Cerebellar nuclear complex (tissue), 1 donor: ENCODE measurements around the gene SGSM2.

Source experiments
- DNase-seq, 2 experiments: peaks; one replicate each; lab custom pipeline; 2025; lab: John Stamatoyannopoulos, UW

SGSM2 gene

GRCh38 chr17:2336215-2336851 is 968 bp upstream of the SGSM2 start, which contains the start of gene TSR1:
Gene TSR1 (minus strand): TSS chr17:2336457. CDS start chr17:2336427, 30 bp downstream.
- DNase-seq, result peak; percentile 30 to 76

GRCh38 chr17:2337544-2338314 is 428 bp downstream of the SGSM2 start:
- DNase-seq, result no peak

- DNase-seq, result no peak
These were observed 985 bp downstream of the SGSM2 start for GRCh38 chr17:2338315-2338657.

DNA sequence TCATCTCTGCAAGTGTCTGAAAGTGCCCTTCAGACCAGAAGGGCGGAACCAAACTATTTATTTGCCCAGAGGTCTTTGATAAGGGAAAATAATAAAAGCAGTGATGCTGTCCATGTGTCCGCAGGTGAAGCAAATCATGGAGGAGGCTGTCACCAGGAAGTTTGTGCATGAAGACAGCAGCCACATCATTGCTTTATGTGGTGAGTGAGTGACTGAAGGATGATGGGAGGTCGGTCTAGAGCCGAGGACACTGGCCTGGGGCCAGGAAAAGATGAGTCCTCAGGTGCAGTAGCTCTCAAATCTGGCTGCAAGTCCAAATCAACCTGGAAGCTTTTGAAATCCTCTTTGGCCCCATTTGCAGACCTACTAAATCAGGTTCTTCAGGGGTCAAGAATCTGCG is 6.1 kb downstream of the SGSM2 start:
- no peak for DNase-seq

GRCh38 chr17:2344528-2344927 is 7.2 kb downstream of the SGSM2 start:
- DNase-seq, result no peak

DNA sequence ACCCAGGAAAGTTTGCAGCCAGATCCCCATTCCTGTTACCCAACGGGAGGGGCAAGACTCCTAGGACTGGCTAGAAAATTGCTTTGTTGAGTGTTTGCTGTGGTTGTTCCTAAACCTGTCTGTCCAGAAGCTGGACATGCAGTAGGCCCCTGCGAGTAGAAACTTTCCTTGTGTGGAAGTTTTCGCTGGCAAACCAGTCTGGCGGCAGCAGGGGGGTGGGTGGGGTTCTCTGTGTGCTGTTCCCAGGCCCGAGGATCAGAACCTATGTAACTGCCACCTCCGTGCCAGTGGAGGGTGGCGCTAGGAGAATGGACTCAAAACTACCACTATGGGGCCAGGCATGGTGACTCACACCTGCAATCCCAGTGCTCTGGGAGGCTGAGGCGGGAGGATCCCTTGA is 9.2 kb downstream of the SGSM2 start:
- no peak for DNase-seq

DNA sequence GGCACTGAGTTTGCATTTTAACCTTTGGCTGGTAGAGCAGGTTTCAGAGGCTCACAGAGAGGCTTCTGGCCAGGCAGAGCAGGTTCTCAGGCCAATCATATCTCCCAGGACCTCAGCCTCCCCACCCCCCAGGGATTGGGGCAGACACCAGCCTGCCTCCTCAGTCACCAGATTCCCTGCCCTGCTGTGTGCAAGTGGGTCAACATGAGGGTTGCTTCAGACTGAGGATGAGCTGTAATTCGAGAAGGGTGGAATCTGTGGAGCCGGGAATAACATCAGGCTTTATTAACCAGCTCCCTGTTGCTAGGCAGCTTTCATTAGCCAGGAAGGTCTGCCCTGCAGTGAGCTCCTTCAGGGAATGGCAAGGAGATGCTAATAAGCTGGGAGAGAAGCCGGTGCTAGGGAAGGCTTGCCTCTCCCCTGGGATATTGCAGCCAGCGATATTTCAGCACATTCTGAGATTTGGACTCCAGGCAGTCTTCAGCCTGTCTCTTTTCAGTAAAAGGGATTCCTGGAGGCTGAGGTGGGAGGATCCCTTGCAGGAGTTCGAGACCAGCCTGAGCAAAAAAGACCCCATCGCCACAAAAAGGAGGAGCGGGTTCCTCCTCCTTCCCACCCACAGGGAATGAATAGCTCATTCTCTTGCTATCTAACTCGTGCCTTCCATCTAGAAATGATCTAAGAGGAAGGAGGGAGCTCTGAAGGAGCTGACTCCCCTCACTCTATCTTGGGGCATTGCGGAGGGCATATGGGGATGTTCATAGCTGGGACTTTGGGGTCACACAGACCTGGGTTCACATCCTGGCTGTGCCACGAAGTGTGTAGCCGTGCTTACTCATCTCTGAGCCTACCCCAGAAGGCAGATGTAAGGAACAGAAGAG is 10.7 kb downstream of the SGSM2 start:
- no peak for DNase-seq

GRCh38 chr17:2351269-2351668 is 14.0 kb downstream of the SGSM2 start:
- DNase-seq, result no peak

DNA sequence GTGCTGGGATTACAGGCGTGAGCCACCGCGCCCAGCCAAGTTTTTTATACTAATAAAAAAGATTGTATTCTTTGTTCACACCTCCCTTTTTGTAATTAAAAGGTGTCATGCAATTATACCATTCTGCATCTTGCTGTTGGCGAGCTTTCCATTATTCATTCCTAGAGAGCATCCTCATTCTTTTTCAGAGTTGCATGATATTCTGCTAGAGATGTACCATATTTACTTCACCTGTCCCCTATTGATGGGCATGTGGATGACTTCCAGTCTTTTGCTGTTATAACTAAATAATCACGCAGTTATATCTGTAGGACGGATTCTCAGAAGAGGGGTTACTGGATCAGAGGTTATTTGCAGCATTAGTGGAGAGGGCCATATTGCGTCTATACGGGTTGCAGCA is 17.0 kb downstream of the SGSM2 start:
- DNase-seq, result no peak

GRCh38 chr17:2357237-2357636 is 19.9 kb downstream of the SGSM2 start:
- no peak for DNase-seq

GRCh38 chr17:2357931-2358434 is 20.7 kb downstream of the SGSM2 start:
- DNase-seq, result no peak

DNA sequence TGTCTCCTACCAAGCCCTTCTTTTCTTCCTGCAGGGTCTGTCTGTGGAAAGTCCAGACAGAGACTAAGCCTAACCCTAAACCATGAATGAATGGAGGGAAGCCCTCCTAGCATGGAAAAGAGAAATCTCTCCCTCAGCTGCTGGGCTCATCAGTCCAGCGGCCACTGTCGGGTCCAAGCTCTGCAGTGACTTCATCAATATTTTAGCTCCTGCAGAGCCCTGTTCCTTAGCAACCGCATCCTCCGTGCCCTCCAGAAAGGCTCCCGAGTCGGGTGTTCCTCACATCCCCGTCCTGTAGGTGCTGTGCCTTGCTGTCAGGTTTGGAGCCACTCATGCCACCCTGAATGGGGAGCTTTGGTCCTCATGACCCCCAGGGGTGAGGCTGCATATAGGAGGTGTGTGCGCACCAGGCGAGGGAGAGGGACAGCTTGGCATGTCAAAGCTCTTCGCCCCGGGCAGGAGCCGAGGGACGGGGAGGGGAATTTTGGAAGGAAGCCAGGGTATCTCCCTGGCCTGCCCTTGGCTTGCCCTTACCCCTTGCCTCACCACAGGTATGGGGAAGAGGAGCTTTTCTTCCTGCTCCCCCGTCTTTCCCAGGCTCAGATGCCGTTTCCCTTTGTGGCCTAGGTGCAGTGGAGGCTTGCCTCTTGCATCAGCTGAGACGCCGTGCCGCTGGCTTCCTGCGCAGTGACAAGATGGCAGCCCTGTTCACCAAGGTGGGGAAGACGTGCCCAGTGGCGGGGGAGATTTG is 23.9 kb downstream of the SGSM2 start:
- DNase-seq, result no peak

GRCh38 chr17:2362016-2362415 is 24.7 kb downstream of the SGSM2 start:
- DNase-seq, result no peak

GRCh38 chr17:2362416-2362815 is 25.1 kb downstream of the SGSM2 start:
- no peak for DNase-seq

DNA sequence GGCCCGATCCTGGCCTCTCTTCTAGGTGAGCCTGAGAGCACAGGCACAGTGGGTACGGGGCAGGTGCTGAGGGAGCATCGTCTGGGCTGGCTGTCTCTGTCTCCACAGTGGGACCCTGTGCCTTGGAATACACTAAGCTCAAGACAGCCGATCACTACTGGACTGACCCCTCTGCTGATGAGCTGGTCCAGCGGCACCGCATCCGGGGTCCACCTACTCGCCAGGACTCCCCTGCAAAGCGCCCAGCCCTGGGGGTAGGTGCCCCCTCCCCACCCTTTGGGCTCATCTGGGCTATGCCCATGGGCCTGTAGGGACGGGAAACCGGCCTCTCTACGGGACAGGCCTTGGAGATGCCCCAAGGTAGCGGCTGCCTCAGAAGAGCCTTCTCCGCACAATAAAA is 25.6 kb downstream of the SGSM2 start:
- DNase-seq, result no peak

DNA sequence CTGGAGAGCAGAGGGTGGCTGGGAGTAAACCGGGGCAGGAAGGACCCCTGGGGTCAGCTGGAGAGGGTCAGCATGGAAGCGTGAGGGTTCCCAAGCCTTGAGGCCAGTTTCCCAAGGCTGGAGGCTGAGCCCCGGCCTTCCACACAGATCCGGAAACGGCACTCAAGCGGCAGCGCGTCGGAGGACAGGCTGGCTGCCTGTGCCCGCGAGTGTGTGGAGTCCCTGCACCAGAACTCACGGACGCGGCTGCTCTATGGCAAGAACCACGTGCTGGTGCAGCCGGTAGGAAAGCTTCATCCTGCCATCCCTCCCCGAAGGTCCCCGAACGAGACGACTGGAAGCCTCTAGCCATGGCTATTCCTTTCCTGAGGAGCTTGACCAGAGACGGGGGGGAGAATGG is 26.0 kb downstream of the SGSM2 start:
- no peak for DNase-seq

GRCh38 chr17:2363851-2364762 is 26.8 kb downstream of the SGSM2 start:
- DNase-seq, result no peak

DNA sequence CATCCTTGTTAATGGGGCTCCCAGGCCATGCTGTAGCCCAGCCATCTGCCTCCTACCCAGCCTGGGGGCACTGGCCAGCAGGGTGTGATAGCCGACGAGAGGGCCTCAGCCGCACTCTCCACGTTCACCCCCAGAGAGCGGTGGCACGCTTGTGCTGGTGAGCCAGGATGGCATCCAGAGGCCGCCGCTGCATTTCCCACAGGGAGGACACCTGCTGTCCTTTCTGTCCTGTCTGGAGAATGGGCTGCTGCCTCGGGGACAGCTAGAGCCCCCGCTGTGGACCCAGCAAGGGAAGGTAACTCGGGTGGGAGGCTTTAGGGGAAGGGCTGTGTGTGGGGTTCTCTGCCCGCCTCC is 27.4 kb downstream of the SGSM2 start:
- DNase-seq, result no peak

DNA sequence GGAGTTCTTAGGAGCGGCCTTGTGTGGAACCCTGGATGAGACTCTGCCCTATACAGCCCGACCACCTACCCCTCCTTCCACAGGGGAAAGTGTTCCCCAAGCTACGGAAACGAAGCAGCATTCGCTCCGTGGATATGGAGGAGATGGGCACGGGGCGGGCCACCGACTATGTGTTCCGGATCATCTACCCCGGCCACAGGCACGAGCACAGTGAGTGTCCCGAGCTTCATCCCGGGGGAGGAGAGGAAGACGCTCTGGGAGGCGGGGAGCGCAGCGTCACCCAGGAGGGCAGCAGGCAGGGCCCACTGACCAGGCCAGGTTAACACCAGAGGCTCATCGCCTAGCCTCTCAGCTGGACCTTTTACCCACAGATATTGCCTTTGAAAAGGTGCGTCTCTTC is 27.8 kb downstream of the SGSM2 start:
- DNase-seq, result no peak

DNA sequence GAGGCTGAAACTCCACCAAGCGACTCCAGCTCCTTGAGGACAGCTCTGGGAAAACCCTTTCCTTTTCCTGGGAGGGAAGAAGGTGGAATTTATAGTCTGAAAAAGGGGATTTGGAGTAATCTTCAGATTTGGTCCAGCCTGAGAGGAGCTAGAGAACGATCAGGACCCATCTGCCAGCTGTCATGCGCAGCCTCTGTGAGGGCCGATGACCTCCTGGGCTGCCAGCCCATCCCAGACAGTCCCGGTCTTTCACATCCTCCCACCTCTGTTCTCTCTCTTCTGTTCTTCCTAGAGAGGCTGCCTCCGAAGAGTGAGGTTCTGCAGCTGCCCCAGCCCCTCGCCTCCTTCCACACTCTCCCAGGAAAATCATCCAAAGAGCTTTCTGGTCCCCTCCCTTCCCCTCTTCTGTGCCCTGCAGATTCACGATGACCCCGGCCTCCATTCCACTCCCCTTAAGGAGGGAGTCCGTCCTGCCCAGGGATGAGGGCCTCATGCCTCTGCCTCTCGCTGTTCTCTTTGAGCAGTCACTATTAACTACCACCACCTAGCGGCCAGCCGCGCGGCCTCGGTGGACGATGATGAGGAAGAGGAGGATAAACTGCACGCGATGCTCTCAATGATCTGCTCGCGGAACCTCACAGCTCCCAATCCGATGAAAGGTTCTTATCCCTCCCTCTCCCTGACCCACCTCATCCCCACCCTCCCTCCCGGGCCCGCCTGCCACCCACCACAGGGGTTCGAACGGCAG is 29.6 kb downstream of the SGSM2 start:
- no peak for DNase-seq
